ENCODE data around the gene CETP. TPM values are rescaled to one million over a fixed set of nuclear protein-coding genes. Genes with fewer than 3 reads are reported as not detected.
A peak's percentile ranks its signal among the peaks of the same experiment; 100 is the strongest.

Gene CETP
- total and polyA plus RNA-seq, 2 of the 13 experiments (the other 11 are each of a cell fraction or from before 2014, with no cell fraction given) = 0.31 to 9.8 TPM

DNA sequence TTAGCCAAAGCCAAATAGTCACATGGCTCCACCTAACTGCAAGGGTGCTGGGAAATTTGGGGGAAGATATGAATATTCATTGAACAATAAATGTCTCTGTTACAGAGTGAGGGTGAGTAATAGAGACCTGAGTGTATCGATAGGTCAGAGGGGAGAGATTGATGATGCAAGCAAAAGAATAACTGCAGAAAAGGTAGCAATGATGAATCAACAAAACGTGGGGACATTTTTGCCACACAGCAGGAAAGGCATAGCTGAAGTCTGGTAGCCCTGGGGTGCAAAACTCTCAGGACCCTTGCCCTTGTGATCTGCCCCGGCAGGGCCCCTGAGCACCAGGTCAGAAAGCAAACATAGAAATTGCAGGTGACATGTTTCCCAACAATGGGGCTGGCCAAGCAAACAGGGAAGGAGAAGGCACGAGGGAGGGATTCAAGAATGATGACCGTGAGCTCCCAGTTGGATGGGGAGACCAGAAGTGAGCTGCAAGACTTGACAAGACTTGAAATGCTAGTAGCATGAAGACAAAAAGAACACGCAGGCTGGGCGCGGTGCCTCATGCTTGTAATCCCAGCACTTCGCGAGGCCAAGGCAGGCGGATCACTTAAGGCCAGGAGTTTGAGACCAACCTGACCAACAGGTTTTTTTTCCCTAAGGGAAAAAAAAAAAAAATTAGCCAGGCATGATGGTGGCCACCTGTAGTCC lies 42.5 kb upstream of the CETP start (continued):
- TF ChIP-seq, protein P1, sequence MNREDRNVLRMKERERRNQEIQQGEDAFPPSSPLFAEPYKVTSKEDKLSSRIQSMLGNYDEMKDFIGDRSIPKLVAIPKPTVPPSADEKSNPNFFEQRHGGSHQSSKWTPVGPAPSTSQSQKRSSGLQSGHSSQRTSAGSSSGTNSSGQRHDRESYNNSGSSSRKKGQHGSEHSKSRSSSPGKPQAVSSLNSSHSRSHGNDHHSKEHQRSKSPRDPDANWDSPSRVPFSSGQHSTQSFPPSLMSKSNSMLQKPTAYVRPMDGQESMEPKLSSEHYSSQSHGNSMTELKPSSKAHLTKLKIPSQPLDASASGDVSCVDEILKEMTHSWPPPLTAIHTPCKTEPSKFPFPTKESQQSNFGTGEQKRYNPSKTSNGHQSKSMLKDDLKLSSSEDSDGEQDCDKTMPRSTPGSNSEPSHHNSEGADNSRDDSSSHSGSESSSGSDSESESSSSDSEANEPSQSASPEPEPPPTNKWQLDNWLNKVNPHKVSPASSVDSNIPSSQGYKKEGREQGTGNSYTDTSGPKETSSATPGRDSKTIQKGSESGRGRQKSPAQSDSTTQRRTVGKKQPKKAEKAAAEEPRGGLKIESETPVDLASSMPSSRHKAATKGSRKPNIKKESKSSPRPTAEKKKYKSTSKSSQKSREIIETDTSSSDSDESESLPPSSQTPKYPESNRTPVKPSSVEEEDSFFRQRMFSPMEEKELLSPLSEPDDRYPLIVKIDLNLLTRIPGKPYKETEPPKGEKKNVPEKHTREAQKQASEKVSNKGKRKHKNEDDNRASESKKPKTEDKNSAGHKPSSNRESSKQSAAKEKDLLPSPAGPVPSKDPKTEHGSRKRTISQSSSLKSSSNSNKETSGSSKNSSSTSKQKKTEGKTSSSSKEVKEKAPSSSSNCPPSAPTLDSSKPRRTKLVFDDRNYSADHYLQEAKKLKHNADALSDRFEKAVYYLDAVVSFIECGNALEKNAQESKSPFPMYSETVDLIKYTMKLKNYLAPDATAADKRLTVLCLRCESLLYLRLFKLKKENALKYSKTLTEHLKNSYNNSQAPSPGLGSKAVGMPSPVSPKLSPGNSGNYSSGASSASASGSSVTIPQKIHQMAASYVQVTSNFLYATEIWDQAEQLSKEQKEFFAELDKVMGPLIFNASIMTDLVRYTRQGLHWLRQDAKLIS (CRISPR knock-in tag; IDR thresholded peaks at IDR 0.05) = no peak
- TF ChIP-seq NR2F1 (CRISPR knock-in tag; IDR thresholded peaks at IDR 0.05) = peak; percentile 83 to 90
- no peak; the same call in 1 of the 2 replicates for TF ChIP-seq TOPORS (CRISPR knock-in tag; IDR thresholded peaks at IDR 0.05)
- TF ChIP-seq ZNF3 (CRISPR knock-in tag; IDR thresholded peaks at IDR 0.05) = peak; percentile 66; the same call in 1 of the 2 replicates
- no peak for TF ChIP-seq ZFP41 (CRISPR knock-in tag; IDR thresholded peaks at IDR 0.05; ENCODE audit: borderline replicate concordance)
- no peak for TF ChIP-seq ATAD3A (CRISPR knock-in tag; IDR thresholded peaks at IDR 0.05)
- TF ChIP-seq ELF4 (CRISPR knock-in tag; IDR thresholded peaks at IDR 0.05; ENCODE audit: borderline replicate concordance) = no peak
- TF ChIP-seq, protein P2, sequence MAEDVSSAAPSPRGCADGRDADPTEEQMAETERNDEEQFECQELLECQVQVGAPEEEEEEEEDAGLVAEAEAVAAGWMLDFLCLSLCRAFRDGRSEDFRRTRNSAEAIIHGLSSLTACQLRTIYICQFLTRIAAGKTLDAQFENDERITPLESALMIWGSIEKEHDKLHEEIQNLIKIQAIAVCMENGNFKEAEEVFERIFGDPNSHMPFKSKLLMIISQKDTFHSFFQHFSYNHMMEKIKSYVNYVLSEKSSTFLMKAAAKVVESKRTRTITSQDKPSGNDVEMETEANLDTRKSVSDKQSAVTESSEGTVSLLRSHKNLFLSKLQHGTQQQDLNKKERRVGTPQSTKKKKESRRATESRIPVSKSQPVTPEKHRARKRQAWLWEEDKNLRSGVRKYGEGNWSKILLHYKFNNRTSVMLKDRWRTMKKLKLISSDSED (CRISPR knock-in tag; IDR thresholded peaks at IDR 0.05) = no peak
- peak; percentile 64; the same call in 1 of the 2 replicates for TF ChIP-seq TCF7 (IDR thresholded peaks at IDR 0.05; ENCODE audit: low read depth)
- TF ChIP-seq GTF2F1 (IDR thresholded peaks at IDR 0.05; ENCODE audit: low read length) = no peak
- TF ChIP-seq, protein P3, sequence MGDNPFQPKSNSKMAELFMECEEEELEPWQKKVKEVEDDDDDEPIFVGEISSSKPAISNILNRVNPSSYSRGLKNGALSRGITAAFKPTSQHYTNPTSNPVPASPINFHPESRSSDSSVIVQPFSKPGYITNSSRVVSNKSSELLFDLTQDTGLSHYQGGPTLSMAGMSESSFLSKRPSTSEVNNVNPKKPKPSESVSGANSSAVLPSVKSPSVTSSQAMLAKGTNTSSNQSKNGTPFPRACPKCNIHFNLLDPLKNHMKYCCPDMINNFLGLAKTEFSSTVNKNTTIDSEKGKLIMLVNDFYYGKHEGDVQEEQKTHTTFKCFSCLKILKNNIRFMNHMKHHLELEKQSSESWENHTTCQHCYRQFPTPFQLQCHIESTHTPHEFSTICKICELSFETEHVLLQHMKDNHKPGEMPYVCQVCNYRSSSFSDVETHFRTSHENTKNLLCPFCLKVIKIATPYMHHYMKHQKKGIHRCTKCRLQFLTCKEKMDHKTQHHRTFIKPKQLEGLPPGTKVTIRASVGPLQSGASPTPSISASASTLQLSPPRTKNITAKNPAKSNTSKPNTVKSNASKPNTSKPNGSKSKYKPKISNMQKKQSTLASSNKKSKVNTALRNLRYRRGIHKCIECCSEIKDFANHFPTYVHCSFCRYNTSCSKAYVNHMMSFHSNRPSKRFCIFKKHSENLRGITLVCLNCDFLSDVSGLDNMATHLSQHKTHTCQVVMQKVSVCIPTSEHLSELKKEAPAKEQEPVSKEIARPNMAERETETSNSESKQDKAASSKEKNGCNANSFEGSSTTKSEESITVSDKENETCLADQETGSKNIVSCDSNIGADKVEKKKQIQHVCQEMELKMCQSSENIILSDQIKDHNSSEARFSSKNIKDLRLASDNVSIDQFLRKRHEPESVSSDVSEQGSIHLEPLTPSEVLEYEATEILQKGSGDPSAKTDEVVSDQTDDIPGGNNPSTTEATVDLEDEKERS (CRISPR knock-in tag; IDR thresholded peaks at IDR 0.05) = 0 out of 2 replicates have a peak, but pooled peaks have one; percentile 60
- no peak for TF ChIP-seq PTBP1 (IDR thresholded peaks at IDR 0.05; ENCODE audit: low read depth, low read length, poor library complexity, severe bottlenecking)
- peak; percentile 89; the same call in 1 of the 2 replicates for TF ChIP-seq ZNF619 (CRISPR knock-in tag; IDR thresholded peaks at IDR 0.05)
- TF ChIP-seq, protein P4, sequence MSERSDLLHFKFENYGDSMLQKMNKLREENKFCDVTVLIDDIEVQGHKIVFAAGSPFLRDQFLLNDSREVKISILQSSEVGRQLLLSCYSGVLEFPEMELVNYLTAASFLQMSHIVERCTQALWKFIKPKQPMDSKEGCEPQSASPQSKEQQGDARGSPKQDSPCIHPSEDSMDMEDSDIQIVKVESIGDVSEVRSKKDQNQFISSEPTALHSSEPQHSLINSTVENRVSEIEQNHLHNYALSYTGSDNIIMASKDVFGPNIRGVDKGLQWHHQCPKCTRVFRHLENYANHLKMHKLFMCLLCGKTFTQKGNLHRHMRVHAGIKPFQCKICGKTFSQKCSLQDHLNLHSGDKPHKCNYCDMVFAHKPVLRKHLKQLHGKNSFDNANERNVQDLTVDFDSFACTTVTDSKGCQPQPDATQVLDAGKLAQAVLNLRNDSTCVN (CRISPR knock-in tag; IDR thresholded peaks at IDR 0.05; ENCODE audit: borderline replicate concordance) = peak; percentile 75; the same call in 1 of the 2 replicates
- TF ChIP-seq MLLT10 (CRISPR knock-in tag; IDR thresholded peaks at IDR 0.05) = no peak
- TF ChIP-seq, protein P5, sequence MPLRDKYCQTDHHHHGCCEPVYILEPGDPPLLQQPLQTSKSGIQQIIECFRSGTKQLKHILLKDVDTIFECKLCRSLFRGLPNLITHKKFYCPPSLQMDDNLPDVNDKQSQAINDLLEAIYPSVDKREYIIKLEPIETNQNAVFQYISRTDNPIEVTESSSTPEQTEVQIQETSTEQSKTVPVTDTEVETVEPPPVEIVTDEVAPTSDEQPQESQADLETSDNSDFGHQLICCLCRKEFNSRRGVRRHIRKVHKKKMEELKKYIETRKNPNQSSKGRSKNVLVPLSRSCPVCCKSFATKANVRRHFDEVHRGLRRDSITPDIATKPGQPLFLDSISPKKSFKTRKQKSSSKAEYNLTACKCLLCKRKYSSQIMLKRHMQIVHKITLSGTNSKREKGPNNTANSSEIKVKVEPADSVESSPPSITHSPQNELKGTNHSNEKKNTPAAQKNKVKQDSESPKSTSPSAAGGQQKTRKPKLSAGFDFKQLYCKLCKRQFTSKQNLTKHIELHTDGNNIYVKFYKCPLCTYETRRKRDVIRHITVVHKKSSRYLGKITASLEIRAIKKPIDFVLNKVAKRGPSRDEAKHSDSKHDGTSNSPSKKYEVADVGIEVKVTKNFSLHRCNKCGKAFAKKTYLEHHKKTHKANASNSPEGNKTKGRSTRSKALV (CRISPR knock-in tag; IDR thresholded peaks at IDR 0.05) = no peak
- TF ChIP-seq SRSF9 (IDR thresholded peaks at IDR 0.05; ENCODE audit: borderline replicate concordance, insufficient read depth, low read depth, low read length, poor library complexity, severe bottlenecking) = no peak
